Common myeloid progenitor, CD34-positive (primary cell): ENCODE data around the gene NT5C3B.

ENCODE experiments used
- CTCF ChIA-PET: fragments of 350-600 bp; sonication (Branson Sonifier 250); formaldehyde crosslinking; loops from one replicate; lab custom pipeline; 2021; ENCODE audit warnings: antibody characterized with exemption; lab: Charles Lee
- POLR2A ChIA-PET: fragments of 350-600 bp; sonication (Branson Sonifier 250); formaldehyde crosslinking; loops from one replicate; lab custom pipeline; 2021; ENCODE audit warnings: antibody characterized with exemption; lab: Charles Lee
- DNase-seq, 3 donors: peaks; one replicate each; pipeline versions ENCODE4 v3.0.0 to v3.0.0-alpha.2; 2013
- H3K27ac ChIP-seq, 2 experiments: 1 replicate in 1 of 2; 2 replicates in 1 of 2; pipeline ENCODE4 v1.7.0; 2013; ENCODE audit warnings: inconsistent platforms in 2 of 2, low read length in 2 of 2, mild to moderate bottlenecking in 2 of 2, low read depth in 1 of 2, moderate library complexity in 1 of 2; ENCODE audit not compliant: severe bottlenecking in 2 of 2, insufficient read depth in 1 of 2, poor library complexity in 1 of 2
- H3K27me3 ChIP-seq, 5 experiments: replicated peaks in 2 of 5; 1 replicate in 3 of 5; 2 replicates in 2 of 5; pipeline versions ENCODE4 v1.6.1 to v1.7.0; 2013; ENCODE audit warnings: low read length in 4 of 5, mild to moderate bottlenecking in 2 of 5, moderate library complexity in 2 of 5, inconsistent platforms in 1 of 5; ENCODE audit not compliant: insufficient read depth in 5 of 5, control insufficient read depth in 4 of 5
- H3K36me3 ChIP-seq, 4 experiments: 1 replicate in 2 of 4; 2 replicates in 2 of 4; pipeline versions ENCODE4 v1.6.1 to v1.7.0; 2013; ENCODE audit warnings: low read length in 3 of 4, control low read depth in 1 of 4, mild to moderate bottlenecking in 1 of 4; ENCODE audit not compliant: control insufficient read depth in 4 of 4, insufficient read depth in 4 of 4
- H3K4me1 ChIP-seq, 4 experiments: 1 replicate in 3 of 4; 2 replicates in 1 of 4; pipeline versions ENCODE4 v1.6.1 to v1.7.1; 2013; ENCODE audit warnings: low read length in 3 of 4, mild to moderate bottlenecking in 3 of 4, control low read depth in 1 of 4, inconsistent platforms in 1 of 4, moderate library complexity in 1 of 4; ENCODE audit not compliant: control insufficient read depth in 4 of 4, insufficient read depth in 4 of 4; ENCODE audit errors: control extremely low read depth in 1 of 4
- H3K4me3 ChIP-seq, 7 experiments: 1 replicate in 4 of 7; 2 replicates in 3 of 7; pipeline versions ENCODE4 v1.5.1 to v1.7.0; 2013; ENCODE audit warnings: mild to moderate bottlenecking in 7 of 7, low read length in 6 of 7, moderate library complexity in 6 of 7, inconsistent platforms in 2 of 7, low read depth in 2 of 7, control low read depth in 1 of 7; ENCODE audit not compliant: insufficient read depth in 4 of 7, control insufficient read depth in 1 of 7; ENCODE audit errors: extremely low read depth in 1 of 7
- H3K9me3 ChIP-seq, 5 experiments: 1 replicate in 4 of 5; 2 replicates in 1 of 5; pipeline versions ENCODE4 v1.6.1 to v1.7.1; 2013; ENCODE audit warnings: low read length in 4 of 5, mild to moderate bottlenecking in 2 of 5, inconsistent platforms in 1 of 5, low read depth in 1 of 5, moderate library complexity in 1 of 5; ENCODE audit not compliant: control insufficient read depth in 4 of 5, insufficient read depth in 2 of 5; ENCODE audit errors: control extremely low read depth in 1 of 5
- WGBS: methylation state at CpG from one replicate; pipeline ENCODE4 v1.1.5; 2013; ENCODE audit not compliant: insufficient coverage; 5-methylcytosine and 5-hydroxymethylcytosine counted together

Gene NT5C3B

DNA sequence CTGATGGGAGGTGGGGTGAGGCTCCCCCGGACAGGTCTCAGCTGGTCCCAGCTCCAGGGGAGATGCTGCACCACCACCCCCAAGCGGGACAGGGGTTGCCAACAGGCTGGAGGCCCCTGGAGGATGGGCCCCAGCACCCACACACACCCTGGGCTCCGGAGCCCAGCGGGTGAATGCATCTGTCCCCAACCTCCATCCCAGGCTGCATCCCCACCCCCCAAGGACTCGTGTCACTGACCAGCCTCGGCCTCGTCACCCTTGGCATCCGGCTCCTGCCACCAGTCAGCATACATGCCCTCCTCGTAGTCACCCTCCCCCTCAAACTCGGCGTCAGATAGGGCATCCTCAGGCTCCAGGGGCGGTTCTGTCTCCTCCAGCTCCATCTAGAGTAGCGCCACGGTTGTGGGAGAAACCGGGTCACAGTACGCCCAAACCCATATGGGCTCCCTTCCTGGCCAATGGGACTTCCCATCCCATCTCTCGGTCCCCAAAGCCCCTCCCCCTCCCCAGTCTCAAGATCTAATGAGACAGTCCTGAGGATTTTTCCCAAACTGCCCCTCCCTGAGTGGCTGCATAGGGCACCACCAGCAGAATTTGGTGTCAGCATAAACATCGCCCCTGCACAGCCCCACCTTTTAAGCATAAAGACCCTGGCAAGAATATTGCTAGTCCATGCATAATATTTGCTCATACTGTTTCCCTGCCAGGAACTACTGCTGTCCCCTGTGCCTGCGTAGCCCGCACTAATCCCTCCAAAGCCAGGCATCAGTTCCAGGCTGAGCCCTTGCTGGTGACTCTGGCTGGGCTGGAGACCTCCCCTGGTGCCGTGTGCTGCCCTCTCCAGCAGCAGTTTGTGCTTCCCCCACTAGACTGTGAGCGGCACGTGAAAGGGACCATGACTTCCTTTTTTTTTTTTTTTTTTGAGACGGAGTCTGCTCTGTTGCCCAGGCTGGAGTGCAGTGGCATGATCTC is 32.7 kb downstream of the NT5C3B start:
- Histone ChIP-seq H3K4me1 (peaks cover 0 to 16% (median 12%) of the 10 kb centered on the region in 4 experiments), H3K27me3 (no peaks in the 10 kb centered on the region), H3K9me3 (no peaks in the 10 kb centered on the region), H3K36me3 (peaks cover 0 to 2% (median 0%) of the 10 kb centered on the region in 4 experiments), H3K27ac (no peak overlapping the region), H3K4me3 (peak overlapping the region in 1 of 7 experiments; percentile 17)
- peak; percentile 64 to 81 (median 80) for DNase-seq
- ChIA-PET CTCF (interaction anchor here (1.5 to 5.5 kb wide), 7 partner anchors 11 to 66 kb away, joined by 5 to 42 read pairs (median 12); partner anchors contain the start of gene JUP), POLR2A (interaction anchor here (0.6 to 0.7 kb wide), 2 partner anchors 14 to 17 kb away, joined by 3 to 4 read pairs; partner anchors contain the start of gene JUP)
- WGBS = 61% methylated on average over 19 of the region's 24 CpGs

DNA sequence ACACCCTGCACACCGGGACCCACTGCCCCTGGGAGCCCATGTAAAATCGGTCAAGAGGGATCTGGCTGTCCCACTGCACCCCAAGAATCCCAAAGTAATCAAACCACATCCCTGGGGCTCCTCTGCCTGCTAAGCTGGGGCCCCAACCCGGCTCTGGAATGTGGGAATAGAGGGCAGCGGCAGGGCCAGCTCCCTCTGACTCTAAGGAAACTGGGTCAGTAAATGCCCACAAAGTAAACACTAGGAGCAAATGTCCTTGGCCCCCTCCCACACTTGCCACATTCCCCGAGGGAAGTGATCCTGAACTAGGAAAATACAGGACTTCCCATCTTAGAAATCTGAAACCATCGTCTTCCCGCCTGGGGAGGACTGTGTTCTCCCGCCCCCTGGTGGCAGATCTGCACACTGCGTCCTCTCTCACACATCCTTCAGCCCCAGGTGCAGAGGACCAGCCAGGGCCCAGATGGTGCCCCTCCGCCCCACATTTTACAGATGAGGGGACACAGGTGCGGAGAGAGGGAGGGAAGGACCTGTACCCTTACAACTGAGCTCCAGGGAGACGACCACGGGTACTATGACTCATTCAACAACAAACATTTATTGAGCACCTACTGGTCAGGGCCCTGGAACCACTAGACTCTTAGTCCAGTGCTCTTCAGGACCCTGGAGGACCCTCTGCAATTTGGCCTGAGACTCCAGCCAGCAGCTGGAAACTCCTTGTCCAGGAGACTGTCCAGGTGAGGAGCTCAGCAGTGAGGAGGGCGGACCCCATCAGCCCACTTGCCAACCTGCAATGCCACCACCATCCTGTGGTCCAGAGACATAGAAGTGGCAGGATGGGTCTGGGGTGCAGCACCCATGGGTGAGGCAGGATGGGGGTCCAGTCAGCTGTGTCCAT is 34.4 kb downstream of the NT5C3B start:
- CTCF ChIA-PET = interaction anchor here (0.5 to 5.5 kb wide), 28 partner anchors 9 to 115 kb away, joined by 3 to 42 read pairs (median 6); partner anchors contain the start of genes JUP and P3H4
- Histone ChIP-seq H3K27me3 (no peaks in the 10 kb centered on the region), H3K4me1 (peaks cover 0 to 16% (median 12%) of the 10 kb centered on the region in 4 experiments), H3K9me3 (no peaks in the 10 kb centered on the region), H3K36me3 (no peaks in the 10 kb centered on the region), H3K27ac (no peak overlapping the region), H3K4me3 (no peak overlapping the region)
- POLR2A ChIA-PET = interaction anchor here (0.6 to 1.1 kb wide), 3 partner anchors 15 to 64 kb away, joined by 3 to 4 read pairs (median 3); partner anchors contain the start of gene JUP
- DNase-seq = peak; percentile 60 to 72 (median 64)
- 34% methylated on average over 4 of the region's 14 CpGs for WGBS

DNA sequence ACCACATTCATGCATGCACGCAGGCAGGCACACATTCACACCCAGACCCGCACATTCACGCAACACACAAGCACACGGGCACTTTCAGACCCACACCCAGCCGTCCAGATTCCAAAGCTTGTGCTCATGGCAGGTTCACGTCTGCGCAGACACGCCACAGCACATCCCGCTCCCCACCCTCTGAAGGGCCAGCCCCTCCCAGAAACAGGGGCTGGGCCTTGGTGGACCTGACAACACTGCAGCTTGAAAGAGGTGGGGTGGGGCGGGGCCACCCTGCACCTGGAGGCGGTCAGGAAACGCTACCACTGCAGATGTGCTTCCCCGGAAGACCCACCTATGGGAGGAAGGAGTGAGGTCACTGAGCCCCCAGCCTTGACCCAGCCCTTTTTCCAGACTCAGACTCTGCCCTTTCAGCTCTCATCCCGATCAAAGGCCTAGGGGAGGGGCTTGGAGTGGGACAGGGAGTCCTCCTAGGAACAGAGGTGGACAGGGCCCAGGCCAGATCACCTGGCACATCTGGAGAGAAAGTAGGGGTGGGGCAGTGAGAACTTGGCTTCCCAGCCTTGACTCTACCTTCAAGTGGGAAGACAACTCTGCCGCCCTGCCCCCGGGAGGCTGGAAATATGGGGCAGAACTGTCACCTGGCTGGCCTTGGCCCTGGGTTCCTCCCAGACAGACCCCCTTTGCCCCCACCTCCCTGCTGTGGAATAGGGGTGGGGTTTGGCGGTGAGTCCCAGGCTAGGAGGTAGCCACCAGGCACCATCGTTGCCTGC is 35.2 kb downstream of the NT5C3B start:
- Histone ChIP-seq H3K4me1 (peaks cover 0 to 16% (median 12%) of the 10 kb centered on the region in 4 experiments), H3K9me3 (no peaks in the 10 kb centered on the region), H3K27me3 (no peaks in the 10 kb centered on the region), H3K4me3 (no peak overlapping the region), H3K36me3 (no peaks in the 10 kb centered on the region), H3K27ac (no peak overlapping the region)
- CTCF ChIA-PET = interaction anchor here (0.8 to 5.5 kb wide), 20 partner anchors 9 to 116 kb away, joined by 3 to 42 read pairs (median 8); partner anchors contain the start of genes JUP and P3H4
- POLR2A ChIA-PET = interaction anchor here (0.6 to 1.1 kb wide), 4 partner anchors 14 to 63 kb away, joined by 3 to 4 read pairs (median 3); partner anchors contain the start of gene JUP
- WGBS = 90% methylated on average over 8 of the region's 18 CpGs
- DNase-seq = no peak

DNA sequence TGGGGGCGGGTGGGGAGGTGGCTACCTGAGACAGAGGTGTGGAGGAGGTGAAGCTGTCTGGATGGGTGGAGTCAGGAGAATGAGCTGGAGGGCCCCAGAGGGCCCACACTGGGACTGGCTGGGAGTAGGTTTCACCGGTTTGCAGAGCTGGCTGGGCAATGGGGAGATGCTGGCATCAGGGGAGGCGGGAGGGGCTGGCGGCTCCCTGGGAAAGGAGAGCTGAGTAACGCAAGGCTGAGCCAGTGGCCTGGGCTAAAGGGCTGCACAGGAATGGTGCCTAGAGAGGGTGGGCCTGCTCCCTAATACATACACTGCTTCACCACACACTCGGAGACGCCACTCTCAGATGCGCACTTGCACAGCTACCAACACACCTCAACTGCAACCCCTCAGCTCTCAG is 36.7 kb downstream of the NT5C3B start:
- 87% methylated on average over 7 of the region's 8 CpGs for WGBS
- CTCF ChIA-PET = interaction anchor here (1.0 to 5.5 kb wide), 8 partner anchors 10 to 95 kb away, joined by 3 to 42 read pairs (median 8); partner anchors contain the start of genes JUP and P3H4
- no peaks in the 10 kb centered on the region for H3K27me3 ChIP-seq
- POLR2A ChIA-PET = no interaction called here
- no peak overlapping the region for H3K27ac ChIP-seq
- no peaks in the 10 kb centered on the region for H3K9me3 ChIP-seq
- no peaks in the 10 kb centered on the region for H3K36me3 ChIP-seq
- H3K4me3 ChIP-seq = no peak overlapping the region
- peaks cover 0 to 16% (median 12%) of the 10 kb centered on the region in 4 experiments for H3K4me1 ChIP-seq
- DNase-seq = no peak

DNA sequence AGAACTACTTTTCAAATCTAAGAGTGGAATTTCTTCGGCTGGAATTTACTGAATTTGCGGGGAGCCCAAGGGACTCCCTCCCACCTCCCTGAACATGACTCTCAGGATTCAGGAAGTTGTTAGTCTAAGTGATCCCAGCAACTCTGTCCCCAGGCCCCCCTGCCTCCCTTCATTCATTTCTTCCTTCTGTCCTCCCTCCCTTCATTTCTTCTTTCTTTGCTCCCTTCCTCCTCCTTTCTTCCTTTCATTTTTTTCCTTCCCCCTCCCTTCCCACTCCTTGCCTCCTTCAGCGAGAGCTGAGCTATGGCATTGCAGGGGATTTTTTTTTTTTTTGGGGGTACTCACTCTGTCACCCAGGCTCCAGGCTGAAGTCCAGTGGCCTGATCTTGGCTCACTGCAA is 38.7 kb downstream of the NT5C3B start:
- 87% methylated on average over 2 of the region's 3 CpGs for WGBS
- ChIA-PET CTCF (interaction anchor here (0.8 to 3.7 kb wide), 6 partner anchors 9 to 162 kb away, joined by 3 to 16 read pairs (median 4); partner anchors contain the start of genes JUP and P3H4), POLR2A (no interaction called here)

More for the DNA sequence above, 38.7 kb downstream of the NT5C3B start:
- DNase-seq = no peak
- Histone ChIP-seq H3K4me1 (peaks cover 0 to 19% (median 18%) of the 10 kb centered on the region in 4 experiments), H3K4me3 (no peak overlapping the region), H3K27me3 (no peaks in the 10 kb centered on the region), H3K9me3 (no peaks in the 10 kb centered on the region), H3K27ac (no peak overlapping the region), H3K36me3 (no peaks in the 10 kb centered on the region)
